ENCODE results near the gene PTPDC1. TPM values are rescaled to one million over a fixed set of nuclear protein-coding genes. Genes with fewer than 3 reads are reported as not detected.

The PTPDC1 gene
- total and polyA plus RNA-seq, 9 donors, result 6.2 to 9.0 (median 7.2) TPM

- Histone ChIP-seq H3K36me3 (ENCODE audit: control insufficient read depth, insufficient read depth, low read length) (no peaks in the 10 kb centered on the region), H3K4me3 (ENCODE audit: low read length) (no peak overlapping the region), H3K27ac (ENCODE audit: low read length) (peak overlapping the region; percentile 3), H3K27me3 (ENCODE audit: control insufficient read depth, insufficient read depth, low read length) (no peaks in the 10 kb centered on the region), H3K9me3 (replicated peaks; ENCODE audit: control insufficient read depth, low read depth, low read length) (no peaks in the 10 kb centered on the region), H3K4me1 (ENCODE audit: control insufficient read depth, insufficient read depth, low read length) (peaks cover 30% of the 10 kb centered on the region)
- 41% methylated on average over 8 of the region's 13 CpGs for WGBS (ENCODE audit: insufficient coverage)
- DNase-seq, result peak; percentile 40
Observed at GRCh38 chr9:94140791-94141790, 56.8 kb downstream of the PTPDC1 start.

GRCh38 chr9:94142353-94142752, 58.1 kb downstream of the PTPDC1 start:
- Histone ChIP-seq H3K4me1 (ENCODE audit: control insufficient read depth, insufficient read depth, low read length) (peaks cover 30% of the 10 kb centered on the region), H3K4me3 (ENCODE audit: low read length) (no peak overlapping the region), H3K27ac (ENCODE audit: low read length) (no peak overlapping the region), H3K27me3 (ENCODE audit: control insufficient read depth, insufficient read depth, low read length) (no peaks in the 10 kb centered on the region), H3K36me3 (ENCODE audit: control insufficient read depth, insufficient read depth, low read length) (no peaks in the 10 kb centered on the region), H3K9me3 (replicated peaks; ENCODE audit: control insufficient read depth, low read depth, low read length) (no peaks in the 10 kb centered on the region)
- 90% methylated on average over 2 of the region's 5 CpGs for WGBS (ENCODE audit: insufficient coverage)
- no peak for DNase-seq

- 56% methylated on average over 2 of the region's 2 CpGs for WGBS (ENCODE audit: insufficient coverage)
- DNase-seq, result peak; percentile 38
Observed at GRCh38 chr9:94144394-94144793, 60.1 kb downstream of the PTPDC1 start.

GRCh38 chr9:94145640-94146039, 61.4 kb downstream of the PTPDC1 start:
- no peaks in the 10 kb centered on the region for H3K27me3 ChIP-seq (ENCODE audit: control insufficient read depth, insufficient read depth, low read length)
- H3K4me1 ChIP-seq (ENCODE audit: control insufficient read depth, insufficient read depth, low read length), result peaks cover 28% of the 10 kb centered on the region
- no peak overlapping the region for H3K27ac ChIP-seq (ENCODE audit: low read length)
- no CpG with 5 or more reads among the region's 5 CpGs for WGBS (ENCODE audit: insufficient coverage)
- H3K4me3 ChIP-seq (ENCODE audit: low read length), result no peak overlapping the region
- no peak for DNase-seq
- no peaks in the 10 kb centered on the region for H3K36me3 ChIP-seq (ENCODE audit: control insufficient read depth, insufficient read depth, low read length)
- no peaks in the 10 kb centered on the region for H3K9me3 ChIP-seq (replicated peaks; ENCODE audit: control insufficient read depth, low read depth, low read length)

More at GRCh38 chr9:94144394-94144793, 60.1 kb downstream of the PTPDC1 start:
- H3K9me3 ChIP-seq (replicated peaks; ENCODE audit: control insufficient read depth, low read depth, low read length), result no peaks in the 10 kb centered on the region
- H3K27ac ChIP-seq (ENCODE audit: low read length), result no peak overlapping the region
- no peaks in the 10 kb centered on the region for H3K36me3 ChIP-seq (ENCODE audit: control insufficient read depth, insufficient read depth, low read length)
- H3K4me1 ChIP-seq (ENCODE audit: control insufficient read depth, insufficient read depth, low read length), result peaks cover 26% of the 10 kb centered on the region
- H3K4me3 ChIP-seq (ENCODE audit: low read length), result no peak overlapping the region
- no peaks in the 10 kb centered on the region for H3K27me3 ChIP-seq (ENCODE audit: control insufficient read depth, insufficient read depth, low read length)

GRCh38 chr9:94147776-94148175, 63.5 kb downstream of the PTPDC1 start:
- Histone ChIP-seq H3K36me3 (ENCODE audit: control insufficient read depth, insufficient read depth, low read length) (no peaks in the 10 kb centered on the region), H3K27me3 (ENCODE audit: control insufficient read depth, insufficient read depth, low read length) (no peaks in the 10 kb centered on the region), H3K4me1 (ENCODE audit: control insufficient read depth, insufficient read depth, low read length) (peaks cover 23% of the 10 kb centered on the region), H3K4me3 (ENCODE audit: low read length) (no peak overlapping the region), H3K27ac (ENCODE audit: low read length) (no peak overlapping the region), H3K9me3 (replicated peaks; ENCODE audit: control insufficient read depth, low read depth, low read length) (no peaks in the 10 kb centered on the region)
- no peak for DNase-seq
- 80% methylated on average over 13 of the region's 13 CpGs for WGBS (ENCODE audit: insufficient coverage)

- WGBS (ENCODE audit: insufficient coverage), result 66% methylated on average over 4 of the region's 5 CpGs
- Histone ChIP-seq H3K4me1 (ENCODE audit: control insufficient read depth, insufficient read depth, low read length) (peaks cover 23% of the 10 kb centered on the region), H3K36me3 (ENCODE audit: control insufficient read depth, insufficient read depth, low read length) (no peaks in the 10 kb centered on the region), H3K4me3 (ENCODE audit: low read length) (no peak overlapping the region), H3K27ac (ENCODE audit: low read length) (no peak overlapping the region), H3K27me3 (ENCODE audit: control insufficient read depth, insufficient read depth, low read length) (no peaks in the 10 kb centered on the region), H3K9me3 (replicated peaks; ENCODE audit: control insufficient read depth, low read depth, low read length) (no peaks in the 10 kb centered on the region)
- DNase-seq, result no peak
Observed at GRCh38 chr9:94148419-94148818, 64.2 kb downstream of the PTPDC1 start.

GRCh38 chr9:94149696-94150095, 65.4 kb downstream of the PTPDC1 start:
- H3K27ac ChIP-seq (ENCODE audit: low read length), result no peak overlapping the region
- H3K9me3 ChIP-seq (replicated peaks; ENCODE audit: control insufficient read depth, low read depth, low read length), result no peaks in the 10 kb centered on the region
- peak; percentile 16 for DNase-seq
- peaks cover 20% of the 10 kb centered on the region for H3K4me1 ChIP-seq (ENCODE audit: control insufficient read depth, insufficient read depth, low read length)
- H3K4me3 ChIP-seq (ENCODE audit: low read length), result no peak overlapping the region
- H3K36me3 ChIP-seq (ENCODE audit: control insufficient read depth, insufficient read depth, low read length), result no peaks in the 10 kb centered on the region
- H3K27me3 ChIP-seq (ENCODE audit: control insufficient read depth, insufficient read depth, low read length), result no peaks in the 10 kb centered on the region
- WGBS (ENCODE audit: insufficient coverage), result 58% methylated on average over 6 of the region's 6 CpGs

- H3K27me3 ChIP-seq (ENCODE audit: control insufficient read depth, insufficient read depth, low read length), result no peaks in the 10 kb centered on the region
- H3K4me1 ChIP-seq (ENCODE audit: control insufficient read depth, insufficient read depth, low read length), result peaks cover 20% of the 10 kb centered on the region
- no peak for DNase-seq
- no peaks in the 10 kb centered on the region for H3K36me3 ChIP-seq (ENCODE audit: control insufficient read depth, insufficient read depth, low read length)
- H3K9me3 ChIP-seq (replicated peaks; ENCODE audit: control insufficient read depth, low read depth, low read length), result no peaks in the 10 kb centered on the region
- WGBS (ENCODE audit: insufficient coverage), result 63% methylated on average over 2 of the region's 3 CpGs
- H3K27ac ChIP-seq (ENCODE audit: low read length), result no peak overlapping the region
- H3K4me3 ChIP-seq (ENCODE audit: low read length), result no peak overlapping the region
Observed at GRCh38 chr9:94150279-94150828, 66.1 kb downstream of the PTPDC1 start.

GRCh38 chr9:94150890-94151650, 66.8 kb downstream of the PTPDC1 start:
- DNase-seq, result peak; percentile 70

GRCh38 chr9:94153905-94154304, 69.6 kb downstream of the PTPDC1 start:
- Histone ChIP-seq H3K27me3 (ENCODE audit: control insufficient read depth, insufficient read depth, low read length) (no peaks in the 10 kb centered on the region), H3K9me3 (replicated peaks; ENCODE audit: control insufficient read depth, low read depth, low read length) (no peaks in the 10 kb centered on the region), H3K4me1 (ENCODE audit: control insufficient read depth, insufficient read depth, low read length) (peaks cover 28% of the 10 kb centered on the region), H3K36me3 (ENCODE audit: control insufficient read depth, insufficient read depth, low read length) (no peaks in the 10 kb centered on the region), H3K4me3 (ENCODE audit: low read length) (no peak overlapping the region), H3K27ac (ENCODE audit: low read length) (no peak overlapping the region)
- WGBS (ENCODE audit: insufficient coverage), result no CpG with 5 or more reads among the region's 1 CpG
- no peak for DNase-seq

More at GRCh38 chr9:94150890-94151650, 66.8 kb downstream of the PTPDC1 start:
- H3K36me3 ChIP-seq (ENCODE audit: control insufficient read depth, insufficient read depth, low read length), result no peaks in the 10 kb centered on the region
- H3K4me1 ChIP-seq (ENCODE audit: control insufficient read depth, insufficient read depth, low read length), result peaks cover 20% of the 10 kb centered on the region
- no peak overlapping the region for H3K4me3 ChIP-seq (ENCODE audit: low read length)
- no CpG with 5 or more reads among the region's 11 CpGs for WGBS (ENCODE audit: insufficient coverage)
- no peaks in the 10 kb centered on the region for H3K27me3 ChIP-seq (ENCODE audit: control insufficient read depth, insufficient read depth, low read length)
- peak overlapping the region; percentile 47 for H3K27ac ChIP-seq (ENCODE audit: low read length)
- H3K9me3 ChIP-seq (replicated peaks; ENCODE audit: control insufficient read depth, low read depth, low read length), result no peaks in the 10 kb centered on the region

Measured in muscle of leg (tissue), 11 donors.